ENCODE measurements around the gene RPL29. TPM values are rescaled to one million over a fixed set of nuclear protein-coding genes. Genes with fewer than 3 reads are reported as not detected.

RPL29 gene
- total and polyA plus RNA-seq, 2 of the 4 experiments (the other 2 are of a cell fraction) = 2,081 to 2,126 TPM

DNA sequence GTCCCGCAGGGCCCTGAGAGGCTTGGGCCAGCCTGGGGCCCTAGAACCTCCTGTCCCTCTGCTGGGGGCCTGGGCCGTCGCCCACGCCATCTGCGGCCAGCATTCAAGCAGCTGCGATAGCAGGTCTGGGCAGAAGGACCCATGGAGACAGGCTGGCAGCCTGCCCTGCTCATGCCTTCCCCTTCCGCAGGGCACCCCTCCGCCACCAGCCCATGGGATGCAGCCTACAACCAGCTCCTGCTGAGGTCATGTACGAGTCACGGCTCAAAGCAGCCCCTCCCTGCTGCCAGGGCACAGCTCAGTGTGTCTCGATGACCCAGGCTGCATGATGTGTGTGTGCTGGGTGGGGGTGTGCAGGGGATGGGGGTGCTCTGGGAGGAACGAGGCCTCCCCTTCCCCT, 32.9 kb upstream of the RPL29 start:
- Histone ChIP-seq H4K5ac (ENCODE audit: low read depth, low read length) (no peak overlapping the region), H2AFZ (replicated peaks; ENCODE audit: low read length, poor library complexity) (peak overlapping the region; percentile 52), H3K9me3 (ENCODE audit: control insufficient read depth, insufficient read depth, low read length) (no peaks in the 10 kb centered on the region), H3K9ac (ENCODE audit: low read depth, low read length) (no peak overlapping the region), H3K4me3 (ENCODE audit: insufficient read depth, low read depth, low read length) (no peak overlapping the region), H3K23ac (ENCODE audit: low read depth, low read length) (no peak overlapping the region), H2BK15ac (ENCODE audit: low read depth, low read length) (no peak overlapping the region), H4K20me1 (ENCODE audit: insufficient read depth, low read length) (no peaks in the 10 kb centered on the region), H4K8ac (ENCODE audit: low read depth in 2 of 2, low read length in 2 of 2) (no peak overlapping the region), H2BK120ac (ENCODE audit: low read depth, low read length) (no peak overlapping the region), H2AK5ac (ENCODE audit: low read depth, low read length) (no peak overlapping the region), H3K27me3 (ENCODE audit: control insufficient read depth, insufficient read depth, low read length) (no peaks in the 10 kb centered on the region; the same call in 1 of the 2 replicates), H2BK5ac (ENCODE audit: low read depth, low read length, poor library complexity, severe bottlenecking) (no peak overlapping the region), H3K4ac (ENCODE audit: low read depth, low read length) (no peak overlapping the region), H3K9me1 (ENCODE audit: insufficient read depth, low read length) (no peaks in the 10 kb centered on the region), H2BK20ac (ENCODE audit: low read depth, low read length) (no peak overlapping the region), H3K56ac (ENCODE audit: extremely low read depth, insufficient read depth, low read length) (no peak overlapping the region), H4K91ac (ENCODE audit: insufficient read depth, low read depth, low read length) (no peak overlapping the region), H3K36me3 (ENCODE audit: control insufficient read depth, insufficient read depth, low read length) (no peaks in the 10 kb centered on the region), H3K4me1 (ENCODE audit: control insufficient read depth, insufficient read depth, low read length) (no peaks in the 10 kb centered on the region), H3K14ac (replicated peaks; ENCODE audit: low read depth, low read length) (no peak overlapping the region), H3K79me1 (ENCODE audit: low read depth in 1 of 2, low read length in 2 of 2) (no peaks in the 10 kb centered on the region), H2AK9ac (replicated peaks; ENCODE audit: low read depth, low read length, poor library complexity) (no peak overlapping the region), H3K4me2 (ENCODE audit: low read depth, low read length) (no peak overlapping the region), H3K18ac (ENCODE audit: low read depth, low read length) (no peak overlapping the region), H3K27ac (ENCODE audit: insufficient read depth, low read length) (no peak overlapping the region)
- 91% methylated on average over 6 of the region's 12 CpGs; no CpG with 5 or more reads in 1 of the 2 experiments for WGBS, 2 experiments (ENCODE audit: extremely low coverage in 2 of 2, insufficient read length in 1 of 2)
- CTCF ChIA-PET = interaction anchor here (0.6 kb wide), 1 partner anchor 95 kb away, joined by 3 read pairs; no protein-coding TSS in a partner anchor
- dilution Hi-C loops (cut with HindIII; ENCODE audit: low sequenced_read_pairs, unreplicated experiment) = no loop called here
- BruUV-seq (replicated peaks) = no TSS peak
- ATAC-seq (ENCODE audit: low read depth) = peak; percentile 54
- peak; percentile 23 for DNase-seq
- intact Hi-C loops (cut with micrococcal nuclease) = no loop called here
- POLR2A ChIA-PET (ENCODE audit: unreplicated experiment) = no interaction called here
- in situ Hi-C loops (cut with MboI; ENCODE audit: low sequenced_read_pairs) = no loop called here
- TF ChIP-seq BHLHE40 (IDR thresholded peaks at IDR 0.05; ENCODE audit: low read depth, low read length) (no peak), ELK1 (IDR thresholded peaks at IDR 0.05; ENCODE audit: borderline replicate concordance, low read depth, low read length) (no peak), POLR2A (IDR thresholded peaks at IDR 0.05; ENCODE audit: low read depth, low read length) (no peak), CHD1 (IDR thresholded peaks at IDR 0.05; ENCODE audit: low read depth, low read length) (no peak), CEBPB (IDR thresholded peaks at IDR 0.05; ENCODE audit: low read depth, low read length) (no peak), MXI1 (IDR thresholded peaks at IDR 0.05; ENCODE audit: borderline replicate concordance, low read depth, low read length) (no peak), FOS (IDR thresholded peaks at IDR 0.05; ENCODE audit: low read depth, low read length) (no peak)

Measured in IMR-90 (cell line).